GOT3 (cell line): ENCODE measurements around the gene CLCA1.

Experiments used
- DNase-seq: peaks from one replicate; lab custom pipeline; 2025; ENCODE audit warnings: mixed read lengths; lab: John Stamatoyannopoulos, UW

Gene CLCA1

DNA sequence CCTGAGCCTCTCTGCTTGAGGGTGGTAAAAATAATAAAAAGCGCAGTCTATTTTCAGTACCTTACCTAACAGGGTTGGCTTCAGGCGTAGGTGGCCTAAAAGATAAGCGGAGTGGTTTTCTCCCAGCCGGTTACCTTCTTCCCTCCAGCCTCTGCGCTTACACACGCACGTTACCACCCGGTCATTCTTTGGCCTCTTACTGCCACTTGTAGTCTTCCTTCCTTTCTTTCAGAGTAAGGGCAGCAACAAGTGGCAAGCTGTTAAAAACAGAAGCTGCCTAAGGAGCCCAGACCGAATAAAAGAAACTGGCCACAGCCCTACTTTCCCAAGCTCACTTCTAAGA, 35.4 kb downstream of the CLCA1 start:
- no peak for DNase-seq

DNA sequence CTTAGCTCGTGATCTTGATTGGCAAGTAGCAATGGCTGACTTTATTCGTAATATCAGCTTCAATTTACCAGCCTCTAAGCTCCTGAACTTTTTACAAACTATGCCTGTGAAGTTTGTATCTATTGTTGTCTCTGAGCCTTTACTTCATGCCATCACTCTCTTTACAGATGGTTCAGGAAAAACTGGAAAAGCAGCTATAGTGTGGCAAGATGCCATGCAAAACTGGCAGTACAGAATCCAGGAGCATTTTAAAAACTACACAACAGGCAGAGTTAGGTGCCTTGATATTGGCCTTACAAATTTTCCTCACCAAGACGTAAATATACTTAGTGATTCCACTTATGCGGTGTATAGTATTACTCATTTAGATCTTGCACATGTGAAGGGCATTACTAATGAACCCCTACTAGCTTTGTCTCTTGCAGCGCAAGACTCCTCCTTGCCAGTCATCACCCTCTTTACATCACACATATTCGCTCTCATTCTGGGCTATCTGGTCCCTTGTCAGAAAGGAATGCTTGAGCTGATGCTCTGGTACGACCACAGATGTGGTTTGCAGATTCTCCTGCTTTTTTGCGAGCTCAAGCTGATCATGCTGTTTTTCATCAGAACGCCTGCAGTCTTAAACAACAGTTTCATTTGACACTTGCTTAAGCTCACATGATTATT, 36.3 kb downstream of the CLCA1 start:
- no peak for DNase-seq

GRCh38 chr1:86505564-86505902, 36.8 kb downstream of the CLCA1 start:
- DNase-seq, result no peak

DNA sequence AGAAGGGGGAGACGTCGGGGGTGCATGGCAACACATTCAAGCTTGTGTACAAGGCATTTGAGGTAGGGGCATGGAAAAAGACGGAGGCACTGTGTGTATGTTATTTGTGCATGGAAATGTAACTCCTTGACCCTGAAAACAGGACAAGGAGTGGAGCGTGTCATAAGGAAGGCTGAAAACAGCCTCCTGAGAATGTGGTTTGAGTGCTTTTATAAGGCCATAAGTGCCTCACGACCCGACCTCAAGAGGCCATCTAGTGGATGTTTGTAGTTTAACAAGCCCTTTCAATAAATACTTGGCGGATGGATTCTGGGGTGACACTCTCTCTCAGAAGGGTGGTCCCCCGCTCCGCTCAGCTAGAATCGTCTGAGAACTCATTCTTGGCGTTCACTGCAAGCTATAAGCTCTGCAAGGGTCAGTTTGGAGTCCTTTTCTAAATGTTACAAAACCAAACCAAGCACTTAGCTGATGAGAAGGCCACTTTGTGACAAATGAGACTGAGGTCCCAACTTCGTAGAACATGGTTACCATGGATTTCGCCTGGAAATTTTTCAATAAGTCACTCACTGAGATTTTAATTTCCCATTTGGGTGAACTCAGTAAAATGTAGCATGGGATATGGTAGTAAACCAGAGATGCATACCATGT, 39.3 kb downstream of the CLCA1 start:
- DNase-seq, result no peak

- no peak for DNase-seq
Observed at GRCh38 chr1:86508583-86508969, 39.8 kb downstream of the CLCA1 start.

DNA sequence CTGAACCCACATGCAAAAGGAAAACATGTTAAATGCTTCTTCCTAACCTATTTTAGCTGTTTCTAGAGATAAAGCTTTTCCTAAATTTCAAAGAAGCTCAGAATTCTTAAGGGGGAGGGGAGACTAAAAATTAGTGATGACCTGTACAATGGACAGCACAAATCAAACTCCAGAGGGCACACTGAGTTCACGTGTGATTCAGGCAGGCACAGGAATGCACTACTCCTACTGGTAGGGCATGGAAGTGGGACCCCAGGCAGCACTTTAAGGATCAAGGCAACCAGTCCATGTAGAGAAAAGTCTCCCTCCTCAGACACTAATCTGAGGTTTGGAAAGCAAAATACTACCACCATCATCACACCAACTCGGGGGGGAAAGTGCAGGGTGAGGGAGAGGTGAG, 46.9 kb downstream of the CLCA1 start:
- DNase-seq, result no peak

GRCh38 chr1:86516335-86516734, 47.6 kb downstream of the CLCA1 start:
- no peak for DNase-seq

- no peak for DNase-seq
Observed at GRCh38 chr1:86517336-86517735, 48.6 kb downstream of the CLCA1 start.

- no peak for DNase-seq
Observed at GRCh38 chr1:86520789-86521521, 52.2 kb downstream of the CLCA1 start.

DNA sequence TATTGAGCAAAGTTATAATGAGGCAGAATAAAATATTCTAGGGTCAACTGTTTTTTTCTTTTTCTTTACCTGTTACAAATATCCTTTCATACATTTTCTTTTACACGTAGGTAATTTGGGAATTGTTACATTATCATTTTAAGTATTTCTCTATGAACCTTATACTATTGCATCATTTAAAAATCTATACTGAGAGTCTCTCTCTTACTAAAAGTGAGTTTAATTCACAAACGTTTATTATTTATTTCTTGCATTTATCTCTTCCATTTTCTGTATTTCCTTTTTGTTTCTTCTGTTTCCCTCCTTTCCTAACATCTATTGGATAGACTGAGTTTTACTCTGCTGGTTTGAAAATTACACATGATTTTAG, 52.8 kb downstream of the CLCA1 start:
- DNase-seq, result no peak

- DNase-seq, result no peak
Observed at GRCh38 chr1:86522240-86522639, 53.5 kb downstream of the CLCA1 start.

DNA sequence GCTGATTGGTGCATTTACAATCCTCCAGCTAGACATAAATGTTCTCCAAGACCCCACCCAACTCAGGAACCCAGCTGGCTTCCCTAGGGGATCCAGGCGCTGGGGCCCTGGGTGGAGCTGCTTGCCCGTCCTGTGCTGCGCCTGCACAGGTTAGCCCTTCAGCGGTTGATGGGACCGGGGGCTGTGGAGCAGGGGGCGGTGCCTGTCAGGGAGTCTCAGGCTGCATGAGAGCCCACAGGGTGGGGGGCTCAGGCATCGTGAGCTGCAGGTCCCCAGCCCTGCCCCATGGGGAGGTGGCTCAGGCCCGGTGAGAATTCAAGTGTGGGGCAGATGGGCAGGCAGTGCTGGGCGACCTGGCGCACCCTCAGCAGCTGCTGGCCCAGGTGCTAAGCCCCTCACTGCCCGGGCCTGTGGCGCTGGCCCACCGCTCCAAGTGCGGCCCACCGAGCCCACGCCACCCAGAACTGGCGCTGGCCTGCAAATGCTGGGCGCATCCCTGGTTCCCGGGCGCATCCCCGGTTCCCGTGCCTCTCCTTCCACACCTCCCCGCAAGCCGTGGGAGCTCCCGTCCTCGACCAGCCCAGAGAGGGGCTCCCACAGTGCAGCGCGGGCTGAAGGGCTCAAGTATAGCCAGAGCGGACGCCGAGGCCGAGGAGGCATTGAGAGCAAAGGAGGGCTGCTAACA, 55.1 kb downstream of the CLCA1 start:
- no peak for DNase-seq

DNA sequence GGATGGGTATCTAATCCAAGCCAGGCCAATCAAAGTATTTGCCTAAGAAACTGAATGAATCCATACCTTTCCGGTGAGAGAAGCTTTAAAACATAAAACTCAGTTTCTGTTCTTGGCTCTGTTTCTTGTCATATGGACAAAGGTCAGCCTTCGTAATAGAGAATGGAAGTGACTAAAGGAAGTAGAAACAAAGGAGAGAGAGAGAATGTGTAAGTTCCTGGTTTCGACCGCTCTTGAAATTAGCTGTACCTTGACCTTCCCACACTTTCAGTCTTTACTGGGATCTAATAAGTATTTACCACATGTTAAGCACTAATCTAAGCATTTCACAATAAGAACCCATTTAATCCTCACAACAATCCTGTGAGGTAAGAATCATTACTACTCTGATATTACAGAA, 58.6 kb downstream of the CLCA1 start:
- no peak for DNase-seq

- DNase-seq, result no peak
Observed at GRCh38 chr1:86530211-86530845, 61.6 kb downstream of the CLCA1 start.

- DNase-seq, result no peak
Observed at GRCh38 chr1:86537928-86538695, 69.4 kb downstream of the CLCA1 start.

GRCh38 chr1:86538775-86539174, 70.0 kb downstream of the CLCA1 start:
- DNase-seq, result no peak

GRCh38 chr1:86541859-86542258, 73.1 kb downstream of the CLCA1 start:
- DNase-seq, result no peak

DNA sequence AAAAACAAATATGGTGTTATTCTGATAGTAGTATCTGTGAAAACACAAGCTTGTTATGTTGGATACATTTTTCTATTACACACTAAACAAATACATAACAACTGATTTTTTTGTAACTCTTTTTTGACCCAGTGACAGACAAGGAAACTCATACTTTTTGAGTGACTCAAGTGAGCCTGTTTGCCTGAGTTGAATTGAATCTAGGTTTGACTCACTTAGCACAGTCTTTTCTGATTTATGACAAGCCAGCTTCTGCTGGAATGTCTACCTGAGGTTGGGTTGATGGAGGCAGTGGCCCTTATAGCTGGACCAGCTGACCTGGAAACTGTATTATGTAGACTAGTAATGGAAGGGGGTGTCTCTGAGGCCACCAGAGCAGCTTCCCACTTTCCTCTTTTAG, 73.9 kb downstream of the CLCA1 start:
- no peak for DNase-seq

- DNase-seq, result no peak
Observed at GRCh38 chr1:86546787-86547221, 78.1 kb downstream of the CLCA1 start, which contains the start of gene CLCA4. CLCA4 (plus strand) TSS chr1:86547078; CDS start chr1:86547120, 42 bp downstream.

- DNase-seq, result no peak
Observed at GRCh38 chr1:86548839-86549238, 80.1 kb downstream of the CLCA1 start.
